Esophagus squamous epithelium (tissue), 5 donors: ENCODE data around the gene THAP10. TPM values are rescaled to one million over a fixed set of nuclear protein-coding genes. Genes with fewer than 3 reads are reported as not detected.
A peak's percentile ranks its signal among the peaks of the same experiment; 100 is the strongest.

Experiments
- DNase-seq: peaks from one replicate; lab custom pipeline; 2025; lab: John Stamatoyannopoulos, UW
- H3K27ac ChIP-seq, 4 donors: fragments of 200-600 bp; sonication (generic); one replicate each; pipeline ENCODE4 v1.5.1; 2016 to 2019; ENCODE audit warnings: mild to moderate bottlenecking in 1 of 4
- H3K27me3 ChIP-seq, 4 donors: fragments of 200-600 bp; sonication (generic); 1 replicate in 3 of 4; 2 replicates in 1 of 4; pipeline versions ENCODE4 v1.5.1 to v1.6.0; 2017 to 2021; ENCODE audit warnings: antibody characterized with exemption in 1 of 4
- H3K36me3 ChIP-seq, 3 donors: fragments of 200-600 bp; sonication (generic); one replicate each; pipeline ENCODE4 v1.5.1; 2016 to 2019
- H3K4me1 ChIP-seq, 3 donors: fragments of 200-600 bp; sonication (generic); one replicate each; pipeline ENCODE4 v1.5.1; 2017 to 2019
- H3K4me3 ChIP-seq, 4 donors: fragments of 200-600 bp; sonication (generic); 1 replicate in 3 of 4; 2 replicates in 1 of 4; pipeline ENCODE4 v1.5.1; 2016 to 2019; ENCODE audit warnings: mild to moderate bottlenecking in 2 of 4, moderate library complexity in 1 of 4
- H3K9me3 ChIP-seq, 3 donors: fragments of 200-600 bp; sonication (generic); one replicate each; pipeline ENCODE4 v1.5.1; 2016 to 2019
- POLR2A ChIP-seq, 4 donors: fragments of 450-650 bp; IDR thresholded peaks; one replicate each; pipeline ENCODE4 v1.6.1; 2017; ENCODE audit warnings: antibody characterized with exemption in 4 of 4, mild to moderate bottlenecking in 4 of 4, moderate library complexity in 3 of 4
- WGBS, 2 donors: methylation state at CpG; one replicate each; pipeline ENCODE4 v1.1.5; 2018; 5-methylcytosine and 5-hydroxymethylcytosine counted together
- intact Hi-C: fragments of 100-400 bp; cut with DNase I; formaldehyde crosslinking; loops from one replicate; pipeline ENCODE4 v1.15.0; 2022
- total RNA-seq, 4 donors: library from RNA; depleted of rRNA; stranded (reverse); fragments of >200 nt; gene quantifications; one replicate each; pipeline ENCODE4 v1.1.0, GENCODE V29; 2016
- TF ChIP-seq, protein P1 (sequence below), 6 experiments: fragments of 450-650 bp in 4 of 6; fragments of 200-600 bp in 2 of 6; sonication (generic) in 2 of 6; IDR thresholded peaks; one replicate each; pipeline ENCODE4 v1.5.1; 2016 to 2019; ENCODE audit warnings: antibody characterized with exemption in 6 of 6, mild to moderate bottlenecking in 4 of 6, moderate library complexity in 4 of 6
- donor health status: DM: yes; HTN: yes; CAD: no.

Gene THAP10
- total RNA-seq, 4 donors from 2014 or later: 1.5 to 3.0 (median 2.3) TPM

DNA sequence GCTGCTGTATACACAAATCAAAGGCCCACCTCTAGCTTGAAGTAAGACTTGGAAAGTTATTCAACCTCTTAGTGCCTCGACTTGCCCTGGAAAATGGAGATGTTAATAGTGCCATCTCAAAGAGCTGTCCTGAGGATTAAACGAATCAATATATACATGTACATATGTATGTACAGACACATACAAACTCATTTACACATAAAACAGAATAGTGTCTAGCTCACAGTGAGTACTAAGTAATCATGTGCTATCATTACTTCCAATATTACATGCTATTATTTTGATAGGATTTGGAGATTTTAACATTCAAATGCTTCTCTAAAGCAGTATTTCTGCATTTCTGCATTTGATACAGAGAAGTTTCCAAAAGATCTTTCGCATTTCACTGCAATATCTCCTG lies 58.8 kb downstream of the THAP10 start:
- Histone ChIP-seq H3K9me3 (no peaks in the 10 kb centered on the region), H3K36me3 (peaks cover 0 to 21% (median 0%) of the 10 kb centered on the region in 3 donors), H3K4me1 (peaks cover 0 to 11% (median 6%) of the 10 kb centered on the region in 3 donors), H3K27ac (peak overlapping the region in 2 of 4 donors; percentile 14 to 39), H3K27me3 (no peaks in the 10 kb centered on the region), H3K4me3 (no peak overlapping the region)
- intact Hi-C loops: no loop called here
- 85 to 89% methylated on average over 3 of the region's 3 CpGs for WGBS, 2 donors
- TF ChIP-seq, protein P1, sequence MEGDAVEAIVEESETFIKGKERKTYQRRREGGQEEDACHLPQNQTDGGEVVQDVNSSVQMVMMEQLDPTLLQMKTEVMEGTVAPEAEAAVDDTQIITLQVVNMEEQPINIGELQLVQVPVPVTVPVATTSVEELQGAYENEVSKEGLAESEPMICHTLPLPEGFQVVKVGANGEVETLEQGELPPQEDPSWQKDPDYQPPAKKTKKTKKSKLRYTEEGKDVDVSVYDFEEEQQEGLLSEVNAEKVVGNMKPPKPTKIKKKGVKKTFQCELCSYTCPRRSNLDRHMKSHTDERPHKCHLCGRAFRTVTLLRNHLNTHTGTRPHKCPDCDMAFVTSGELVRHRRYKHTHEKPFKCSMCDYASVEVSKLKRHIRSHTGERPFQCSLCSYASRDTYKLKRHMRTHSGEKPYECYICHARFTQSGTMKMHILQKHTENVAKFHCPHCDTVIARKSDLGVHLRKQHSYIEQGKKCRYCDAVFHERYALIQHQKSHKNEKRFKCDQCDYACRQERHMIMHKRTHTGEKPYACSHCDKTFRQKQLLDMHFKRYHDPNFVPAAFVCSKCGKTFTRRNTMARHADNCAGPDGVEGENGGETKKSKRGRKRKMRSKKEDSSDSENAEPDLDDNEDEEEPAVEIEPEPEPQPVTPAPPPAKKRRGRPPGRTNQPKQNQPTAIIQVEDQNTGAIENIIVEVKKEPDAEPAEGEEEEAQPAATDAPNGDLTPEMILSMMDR (IDR thresholded peaks at IDR 0.05): no peak
- no peak for TF ChIP-seq POLR2A (IDR thresholded peaks at IDR 0.05)
- DNase-seq: no peak

DNA sequence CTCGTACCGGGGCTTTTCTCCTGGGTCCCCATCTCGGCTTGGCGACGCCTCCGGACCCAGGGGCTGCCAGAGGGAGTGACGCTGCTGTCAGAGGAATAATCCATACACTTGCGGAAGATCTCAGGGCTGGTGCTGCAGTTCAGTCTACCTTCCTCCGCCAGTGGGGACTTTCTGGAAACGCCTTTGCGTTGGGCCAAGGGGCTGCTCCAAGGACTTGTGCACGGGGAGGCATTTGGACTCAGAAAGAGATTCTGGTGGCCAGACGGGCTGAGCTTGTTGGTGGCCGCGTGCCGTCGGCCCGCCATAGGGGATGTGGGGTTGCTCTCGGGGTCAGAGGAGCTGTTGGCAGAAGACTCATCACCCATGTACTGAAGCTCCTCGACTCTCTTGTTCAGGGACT lies 60.1 kb downstream of the THAP10 start:
- H3K36me3 ChIP-seq: peaks cover 0 to 21% (median 0%) of the 10 kb centered on the region in 3 donors
- no peaks in the 10 kb centered on the region for H3K9me3 ChIP-seq
- no peaks in the 10 kb centered on the region for H3K27me3 ChIP-seq
- intact Hi-C loops: no loop called here
- H3K4me3 ChIP-seq: no peak overlapping the region
- peaks cover 0 to 12% (median 6%) of the 10 kb centered on the region in 3 donors for H3K4me1 ChIP-seq
- WGBS, 2 donors: 92 to 100% methylated on average over 1 to 15 of the region's 20 CpGs
- DNase-seq: no peak
- TF ChIP-seq, protein P1 (IDR thresholded peaks at IDR 0.05): no peak
- TF ChIP-seq POLR2A (IDR thresholded peaks at IDR 0.05): no peak
- no peak overlapping the region for H3K27ac ChIP-seq

Other genes starting within 250 kb of the THAP10 start
- gene UACA, start 128.9 kb downstream of the THAP10 start, total RNA-seq: 10 to 100 TPM; 18.3 to 55.3 (median 29.8) TPM
- 10 to 100 TPM in 1 of 4 donors, 1 to 10 TPM in 2, under 1 TPM in 1; 0.30 to 18.7 (median 2.8) TPM for gene LARP6, start 38.3 kb downstream of the THAP10 start, total RNA-seq
- 1 to 10 TPM in 3 of 4 donors, under 1 TPM in 1; 0.34 to 5.5 (median 4.8) TPM for gene LRRC49, start 393 bp upstream of the THAP10 start, total RNA-seq
- 100 to 1,000 TPM in 3 of 4 donors, 10 to 100 TPM in 1; 39.4 to 232 (median 127) TPM for gene THSD4, start 223.0 kb upstream of the THAP10 start, total RNA-seq